ENCODE results near the gene CYP2E1. TPM values are rescaled to one million over a fixed set of nuclear protein-coding genes. Genes with fewer than 3 reads are reported as not detected.
"Not testable (repeated sequence)": the region's sequence is repeated elsewhere in the genome, so short reads cannot be mapped to it uniquely, and the experiment has no call there.

CYP2E1 gene
- total and polyA plus RNA-seq, 2 of the 13 experiments (the other 11 are each of a cell fraction or from before 2014, with no cell fraction given) = 0.27 to 0.63 TPM

GRCh38 chr10:133497363-133497762 is 29.8 kb upstream of the CYP2E1 start:
- H3K27ac ChIP-seq (ENCODE audit: extremely low read length, insufficient read depth, low read length); H3K9ac ChIP-seq (ENCODE audit: insufficient read depth, low read depth, low read length); H3K79me2 ChIP-seq (ENCODE audit: insufficient read depth, low read length); in situ Hi-C loops (cut with HindIII; ENCODE audit: extremely low pct_ligation_motif_present, low pct_unique_long_range_greater_than_20kb); H3K4me2 ChIP-seq (ENCODE audit: low read depth, low read length); FAIRE-seq; H3K4me1 ChIP-seq (ENCODE audit: insufficient read depth, low read length); POLR2A ChIA-PET; H4K20me1 ChIP-seq (ENCODE audit: insufficient read depth, low read length); H3K4me3 ChIP-seq (replicated peaks in 1 of 3; ENCODE audit: insufficient read depth in 1 of 3, low read depth in 2 of 3, low read length in 3 of 3); BruUV-seq (replicated peaks); H2AFZ ChIP-seq (ENCODE audit: low read length); intact Hi-C loops (cut with micrococcal nuclease; ENCODE audit: unreplicated experiment); H3K36me3 ChIP-seq (replicated peaks in 1 of 2; ENCODE audit: control insufficient read depth in 1 of 2, insufficient read depth in 2 of 2, low read length in 2 of 2); H3K27me3 ChIP-seq (ENCODE audit: control insufficient read depth in 1 of 2, insufficient read depth in 2 of 2, low read length in 2 of 2); ATAC-seq; DNase-seq (ENCODE audit: low spot score): not testable (repeated sequence)
- TF ChIP-seq SETDB1 (CRISPR knock-in tag; IDR thresholded peaks at IDR 0.05; ENCODE audit: borderline replicate concordance) (peak; percentile 71; the same call in 1 of the 2 replicates), CTCF (CRISPR knock-in tag; IDR thresholded peaks at IDR 0.05) (peak; percentile 59), ZBTB33 (CRISPR knock-in tag; IDR thresholded peaks at IDR 0.05) (peak; percentile 84), STAG1 (CRISPR knock-in tag; IDR thresholded peaks at IDR 0.05) (peak; percentile 64), ZNF280D (CRISPR knock-in tag; IDR thresholded peaks at IDR 0.05) (peak; percentile 81; the same call in 1 of the 2 replicates), CBX5 (CRISPR knock-in tag; IDR thresholded peaks at IDR 0.05; ENCODE audit: borderline replicate concordance) (peak; percentile 47; the same call in 1 of the 2 replicates), ZNF280B (CRISPR knock-in tag; IDR thresholded peaks at IDR 0.05; ENCODE audit: borderline replicate concordance) (peak; percentile 97)
- 57% methylated on average over 6 of the region's 6 CpGs for WGBS (ENCODE audit: low lambda C conversion rate)
- CTCF ChIA-PET (ENCODE audit: low intra/inter-chr PET ratio, low total read pairs) = interaction anchor here (1.1 kb wide), 1 partner anchor 59 kb away, joined by 4 read pairs; no protein-coding TSS in a partner anchor
- peaks cover 16% of the 10 kb centered on the region for H3K9me3 ChIP-seq (ENCODE audit: low read length)

- DNase-seq (ENCODE audit: low spot score); in situ Hi-C loops (cut with HindIII; ENCODE audit: extremely low pct_ligation_motif_present, low pct_unique_long_range_greater_than_20kb): not testable (repeated sequence)
Observed at GRCh38 chr10:133499176-133499575, 28.0 kb upstream of the CYP2E1 start.

More at GRCh38 chr10:133499176-133499575, 28.0 kb upstream of the CYP2E1 start:
- 0% methylated on average over 1 of the region's 1 CpG for WGBS (ENCODE audit: low lambda C conversion rate)
- H3K4me3 ChIP-seq (replicated peaks in 1 of 3; ENCODE audit: insufficient read depth in 1 of 3, low read depth in 2 of 3, low read length in 3 of 3); H3K9ac ChIP-seq (ENCODE audit: insufficient read depth, low read depth, low read length); H2AFZ ChIP-seq (ENCODE audit: low read length); POLR2A ChIA-PET; BruUV-seq (replicated peaks); H4K20me1 ChIP-seq (ENCODE audit: insufficient read depth, low read length); intact Hi-C loops (cut with micrococcal nuclease; ENCODE audit: unreplicated experiment); H3K27me3 ChIP-seq (ENCODE audit: control insufficient read depth in 1 of 2, insufficient read depth in 2 of 2, low read length in 2 of 2); ATAC-seq; H3K4me2 ChIP-seq (ENCODE audit: low read depth, low read length); H3K4me1 ChIP-seq (ENCODE audit: insufficient read depth, low read length); CTCF ChIA-PET (ENCODE audit: low intra/inter-chr PET ratio, low total read pairs); H3K79me2 ChIP-seq (ENCODE audit: insufficient read depth, low read length); H3K27ac ChIP-seq (ENCODE audit: extremely low read length, insufficient read depth, low read length); FAIRE-seq; H3K36me3 ChIP-seq (replicated peaks in 1 of 2; ENCODE audit: control insufficient read depth in 1 of 2, insufficient read depth in 2 of 2, low read length in 2 of 2): not testable (repeated sequence)
- H3K9me3 ChIP-seq (ENCODE audit: low read length) = peaks cover 16% of the 10 kb centered on the region
